GM21576 (cell line): ENCODE measurements around the gene GRPEL1.

Source experiments
- ATAC-seq: cut with Tn5 transposase; IDR thresholded peaks from one replicate; pipeline ENCODE4 v1.9.1; 2021; ENCODE audit warnings: mild to moderate bottlenecking, moderate library complexity; ENCODE audit not compliant: unreplicated experiment

Gene GRPEL1

DNA sequence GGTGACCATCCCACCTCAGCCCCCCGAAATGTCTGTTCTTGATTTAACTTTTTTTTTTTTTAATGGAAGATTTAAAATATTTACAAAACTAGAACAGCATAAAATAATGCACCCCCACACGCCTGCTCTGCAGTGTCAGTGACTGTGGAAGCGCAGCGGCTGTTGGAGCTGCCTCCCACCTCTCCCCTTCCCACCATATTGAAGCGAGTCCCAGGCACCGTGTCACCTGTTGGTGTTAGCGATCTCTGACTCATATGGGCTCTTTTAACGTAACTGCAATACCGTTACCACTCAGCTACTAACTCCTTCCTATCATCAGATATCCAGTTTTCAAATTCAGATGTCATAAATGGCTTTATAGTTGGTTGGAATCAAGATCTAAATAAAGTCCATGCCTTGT lies 41.8 kb downstream of the GRPEL1 start:
- ATAC-seq = no peak

DNA sequence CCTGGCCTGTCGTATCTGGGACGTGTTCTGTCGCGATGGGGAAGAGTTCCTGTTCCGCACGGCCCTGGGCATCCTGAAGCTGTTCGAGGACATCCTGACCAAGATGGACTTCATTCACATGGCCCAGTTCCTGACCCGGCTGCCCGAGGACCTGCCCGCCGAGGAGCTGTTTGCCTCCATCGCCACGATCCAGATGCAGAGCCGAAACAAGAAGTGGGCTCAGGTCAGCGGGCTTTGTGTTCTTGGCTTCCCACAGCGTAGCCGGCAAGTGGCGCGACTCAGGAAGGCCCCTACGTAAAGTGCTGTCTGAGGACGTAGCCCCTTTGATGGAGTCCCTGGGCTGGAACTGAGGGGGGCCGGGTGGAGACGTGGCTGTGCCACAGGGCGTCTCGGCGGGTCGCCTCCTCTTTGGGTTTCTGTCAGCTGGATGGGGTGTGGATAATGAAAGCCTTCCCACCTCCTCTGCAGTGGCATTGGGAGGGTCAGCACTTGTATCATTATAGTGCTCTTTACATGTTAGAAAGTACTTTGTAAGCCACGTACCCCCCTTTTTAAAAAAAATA lies 42.7 kb downstream of the GRPEL1 start:
- ATAC-seq = no peak

DNA sequence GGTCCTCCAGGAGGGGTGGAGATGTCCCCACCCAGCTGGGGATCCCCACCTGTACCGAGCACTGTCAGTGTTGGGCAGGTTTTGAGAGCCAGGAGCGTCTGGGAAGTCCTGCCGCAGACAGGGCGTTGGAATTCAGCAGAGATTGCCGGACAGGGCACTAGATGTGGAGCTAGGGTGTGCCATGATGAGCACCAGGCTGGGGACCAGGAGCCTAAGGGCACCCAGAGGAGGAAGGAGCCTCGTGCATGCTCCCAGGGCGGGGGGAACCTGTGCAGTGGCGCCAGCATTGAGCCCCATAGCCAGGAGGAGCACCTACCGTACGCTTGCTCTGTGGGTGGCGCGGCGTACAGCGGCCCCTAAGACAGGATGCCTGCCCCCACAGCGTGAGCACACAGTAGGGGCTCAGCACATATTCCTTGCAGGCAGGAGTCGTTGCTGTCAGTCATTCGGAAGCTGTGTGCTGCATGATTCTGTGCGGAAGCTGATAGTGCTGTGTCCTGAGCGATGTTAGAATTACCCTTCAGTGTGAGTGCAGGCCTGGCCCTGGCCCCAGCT lies 43.5 kb downstream of the GRPEL1 start:
- no peak for ATAC-seq

DNA sequence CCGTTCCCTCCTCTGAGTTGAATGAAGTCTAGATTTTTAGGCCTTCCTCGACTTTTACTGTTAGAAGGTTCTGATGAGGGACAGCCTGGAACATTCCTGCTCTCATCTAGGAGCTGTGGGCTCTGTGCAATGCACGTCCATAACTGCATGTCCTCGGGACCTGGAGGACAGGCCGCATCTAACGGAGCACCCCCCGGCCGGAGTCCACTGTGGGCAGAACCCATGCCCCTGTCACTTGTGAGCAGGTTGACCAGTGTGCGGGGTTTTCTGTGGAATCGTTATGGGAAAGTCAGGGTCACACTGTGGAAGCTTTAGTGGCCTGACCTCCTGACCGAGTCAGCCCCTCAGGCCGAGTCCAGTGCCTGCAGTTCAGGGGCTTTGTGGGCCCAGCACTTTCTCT lies 44.0 kb downstream of the GRPEL1 start:
- ATAC-seq = no peak

DNA sequence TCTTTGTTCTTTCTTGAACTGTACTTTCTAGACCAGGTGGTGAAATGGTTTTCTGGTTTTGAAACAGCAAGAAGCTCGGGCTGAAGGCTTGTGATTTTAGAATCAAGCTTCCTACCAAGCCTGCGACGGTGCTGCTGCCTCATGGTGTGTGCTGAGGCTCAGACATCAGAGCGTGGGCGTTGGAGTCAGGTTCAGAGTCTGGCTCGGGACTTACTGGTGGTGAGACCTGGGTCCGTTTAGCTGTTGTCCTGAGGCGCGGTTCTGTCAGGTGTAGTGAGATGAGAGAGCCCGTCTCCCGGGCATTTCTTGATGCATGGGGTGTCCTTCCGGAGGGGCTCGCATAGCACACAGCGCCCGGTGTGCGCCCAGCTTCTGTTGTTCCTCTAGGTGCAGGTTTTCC lies 44.4 kb downstream of the GRPEL1 start:
- ATAC-seq = no peak

DNA sequence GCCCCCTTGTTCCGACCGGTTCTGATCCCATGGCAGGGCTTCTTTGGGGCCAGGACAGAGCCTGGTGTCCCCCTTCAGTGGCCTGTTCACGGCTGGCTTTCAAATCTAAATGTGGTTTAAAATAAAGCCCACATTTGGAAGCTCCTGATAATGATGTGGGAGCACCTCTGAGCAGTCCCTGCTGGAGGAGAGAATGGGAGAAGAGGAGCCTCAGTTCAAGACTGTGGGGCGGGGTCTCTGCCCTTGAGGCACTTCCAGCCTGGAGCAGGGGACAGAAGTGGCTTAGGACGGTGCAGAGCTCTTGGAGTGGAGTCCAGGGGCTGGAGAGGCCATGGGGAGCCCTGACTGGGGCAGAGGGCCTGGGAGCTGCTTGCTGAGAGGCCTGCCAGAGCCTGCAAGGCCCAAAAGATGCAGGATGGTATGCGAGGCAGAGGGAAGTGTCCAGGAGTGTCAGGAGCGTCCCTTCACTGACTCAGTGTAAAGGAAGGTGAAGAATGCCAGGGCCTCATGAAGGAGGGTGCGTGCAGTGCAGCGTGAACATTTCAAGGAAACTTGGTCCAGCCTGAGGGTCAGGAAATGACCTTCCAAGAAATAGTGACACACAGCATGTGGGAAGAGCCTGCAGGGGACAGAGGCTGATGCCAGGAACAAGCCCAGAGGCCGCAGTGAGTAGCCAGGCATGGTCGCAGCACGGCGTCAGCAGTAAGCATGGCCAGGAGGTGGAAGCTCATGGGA lies 45.8 kb downstream of the GRPEL1 start:
- ATAC-seq = no peak

DNA sequence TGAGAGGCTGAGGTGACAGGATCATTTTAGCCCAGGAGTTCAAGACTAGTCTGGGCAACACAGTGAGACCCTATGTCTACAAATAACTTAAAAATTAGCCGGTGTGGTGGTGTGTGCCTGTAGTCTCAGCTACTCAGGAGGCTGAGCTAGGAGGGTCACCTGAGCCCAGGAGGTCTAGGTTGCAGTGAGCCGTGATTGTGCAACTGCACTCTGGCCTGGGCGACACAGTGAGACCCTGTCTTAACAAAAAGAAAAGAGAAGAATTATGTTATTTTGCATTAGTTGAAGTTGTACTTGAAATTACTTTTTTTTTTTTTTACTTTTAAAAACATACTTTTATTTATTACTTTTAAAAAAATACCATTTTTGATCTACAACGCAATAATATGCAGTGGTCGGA lies 46.5 kb downstream of the GRPEL1 start:
- no peak for ATAC-seq

DNA sequence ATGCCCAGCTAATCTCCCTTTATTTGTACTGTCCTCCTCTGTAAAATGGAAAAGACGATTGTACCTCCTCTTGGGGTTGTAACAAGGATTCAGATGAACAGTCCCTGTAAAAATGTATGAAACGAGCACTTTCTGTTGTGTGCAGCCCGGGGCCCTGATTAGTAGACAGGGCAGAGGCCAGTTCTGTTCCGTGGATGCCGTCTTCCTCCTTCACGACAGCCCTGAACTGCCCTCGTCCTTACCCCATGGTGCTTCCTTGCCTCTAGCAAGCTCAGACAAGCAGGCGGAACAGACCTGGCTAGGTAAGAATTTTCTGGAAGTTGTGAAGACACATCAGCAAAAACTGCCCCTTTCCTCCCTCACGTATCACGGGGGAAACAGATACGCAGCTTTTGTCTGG lies 47.0 kb downstream of the GRPEL1 start:
- ATAC-seq = no peak

DNA sequence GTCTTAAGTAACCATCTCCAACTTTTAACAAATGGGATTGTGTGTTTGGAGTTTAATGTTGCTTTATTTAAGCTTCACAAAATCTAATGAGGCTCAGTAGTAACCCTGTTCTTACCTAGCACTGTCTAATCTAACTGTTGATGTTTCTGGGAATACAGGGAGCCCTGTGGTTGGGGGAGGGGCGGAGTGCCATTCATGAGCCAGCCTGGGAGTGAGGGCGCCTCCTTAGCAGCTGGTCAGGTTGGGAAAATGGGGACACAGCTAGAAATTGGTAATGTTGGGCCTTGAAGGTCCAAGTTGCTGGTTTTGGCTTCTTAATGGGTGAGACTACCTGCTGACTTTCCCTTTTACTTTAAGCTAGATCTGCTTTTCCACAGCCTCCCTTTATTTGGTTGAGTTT lies 47.6 kb downstream of the GRPEL1 start:
- ATAC-seq = no peak

DNA sequence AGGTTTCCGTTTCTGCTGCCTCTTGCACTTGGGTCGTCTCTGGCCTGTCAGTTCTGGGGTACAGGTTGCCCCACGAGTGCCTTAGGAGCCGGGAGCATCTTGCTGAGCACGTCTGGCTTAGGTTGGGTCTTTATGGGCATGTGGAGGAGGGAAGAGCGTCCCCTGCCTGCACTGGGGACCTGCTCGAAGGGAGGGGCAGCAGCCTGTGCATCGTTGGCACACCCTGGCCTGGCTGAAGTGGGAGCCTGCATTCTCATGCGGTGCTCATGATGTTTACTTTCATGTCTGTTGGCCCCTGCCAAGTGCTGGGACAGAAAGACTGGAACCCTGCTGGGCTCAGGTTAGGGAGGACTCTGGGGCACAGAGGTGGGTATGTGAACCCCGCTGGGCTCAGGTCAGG lies 48.5 kb downstream of the GRPEL1 start:
- ATAC-seq = no peak

DNA sequence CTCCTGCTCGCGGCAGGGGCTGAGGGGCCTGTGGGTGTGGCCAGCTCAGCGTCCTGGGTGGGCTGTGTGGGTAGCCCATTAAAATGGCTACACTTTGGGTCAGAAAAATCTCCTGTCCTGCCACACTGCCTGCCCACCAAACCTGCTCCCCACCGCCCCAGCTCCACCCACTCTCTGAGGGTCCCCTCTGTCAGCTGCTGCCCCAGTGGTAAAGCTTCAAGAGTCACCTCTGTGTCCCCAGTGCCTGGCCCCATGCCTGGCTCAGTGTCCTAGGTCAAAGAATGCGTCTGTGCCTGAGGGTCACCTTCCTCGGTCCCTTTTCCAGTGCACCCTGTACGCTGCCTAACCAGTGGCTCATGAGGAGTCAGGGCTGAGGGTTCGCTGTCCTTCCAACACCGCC lies 49.6 kb downstream of the GRPEL1 start:
- no peak for ATAC-seq

DNA sequence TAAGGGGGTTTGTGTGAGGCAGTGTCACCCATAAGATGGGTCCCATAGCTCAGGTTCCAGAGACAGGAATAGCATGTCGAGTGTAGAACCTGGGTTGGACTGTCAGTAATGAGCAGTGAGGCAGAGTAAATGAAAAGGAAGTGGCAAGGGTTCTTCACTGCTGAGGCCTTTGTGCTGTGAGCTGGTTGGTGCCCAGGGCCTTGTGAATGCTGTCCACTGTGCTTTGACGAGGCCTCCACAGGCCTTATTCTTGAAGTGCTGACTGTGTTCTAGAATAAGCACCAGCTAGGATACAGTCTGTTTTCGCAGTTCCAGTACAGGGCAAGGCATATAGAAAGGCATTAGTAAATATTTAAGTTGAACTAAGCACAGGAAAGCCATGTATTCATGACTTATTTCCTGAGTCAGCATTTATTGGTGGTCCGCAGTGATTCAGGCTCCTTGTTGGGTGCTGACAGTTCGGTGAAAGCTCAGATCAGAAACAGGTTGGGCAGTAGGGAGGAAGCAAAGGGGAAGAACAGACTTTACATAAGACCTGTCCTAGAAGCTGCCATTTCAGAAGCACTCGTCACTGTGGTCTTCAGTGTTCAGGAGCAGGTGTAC lies 50.3 kb downstream of the GRPEL1 start:
- no peak for ATAC-seq

DNA sequence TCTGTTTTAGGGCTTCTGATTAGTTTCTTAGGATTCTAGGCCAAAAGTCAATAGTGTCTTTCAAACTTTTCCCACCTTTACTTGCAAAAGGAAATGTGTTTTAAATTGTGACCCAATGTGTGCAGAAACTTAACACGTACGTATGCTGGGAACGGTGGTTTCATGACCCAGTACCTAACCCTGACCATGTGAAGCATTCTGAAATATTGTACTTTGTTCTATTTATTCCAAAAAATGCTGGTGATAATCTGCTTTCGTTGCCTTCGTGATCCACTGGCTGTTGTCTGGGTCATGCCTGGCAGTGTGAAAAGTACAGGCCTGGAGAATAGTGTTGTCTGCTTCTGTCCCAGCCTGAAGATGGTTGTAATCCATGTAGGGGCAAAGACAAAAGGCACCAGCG lies 51.4 kb downstream of the GRPEL1 start:
- no peak for ATAC-seq

DNA sequence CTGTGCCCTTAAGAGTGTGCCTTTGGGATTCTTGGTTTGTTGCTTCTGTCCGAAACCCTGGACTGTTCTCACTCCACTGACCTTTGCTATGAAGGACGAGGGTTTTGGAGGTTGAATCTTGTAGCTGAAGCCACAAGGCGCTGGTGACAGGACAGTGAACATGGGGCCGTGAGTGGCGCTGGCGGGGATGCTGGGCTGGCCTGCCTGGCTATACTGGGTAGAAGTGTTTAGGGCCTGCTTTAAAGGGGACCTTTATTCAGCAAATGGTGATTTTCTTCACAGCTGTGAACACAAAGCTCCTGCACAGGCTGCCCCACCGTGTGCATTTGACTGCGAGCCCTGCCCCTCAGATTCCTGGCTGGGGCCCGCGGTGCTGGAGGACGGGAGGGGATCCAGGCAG lies 51.8 kb downstream of the GRPEL1 start:
- no peak for ATAC-seq

DNA sequence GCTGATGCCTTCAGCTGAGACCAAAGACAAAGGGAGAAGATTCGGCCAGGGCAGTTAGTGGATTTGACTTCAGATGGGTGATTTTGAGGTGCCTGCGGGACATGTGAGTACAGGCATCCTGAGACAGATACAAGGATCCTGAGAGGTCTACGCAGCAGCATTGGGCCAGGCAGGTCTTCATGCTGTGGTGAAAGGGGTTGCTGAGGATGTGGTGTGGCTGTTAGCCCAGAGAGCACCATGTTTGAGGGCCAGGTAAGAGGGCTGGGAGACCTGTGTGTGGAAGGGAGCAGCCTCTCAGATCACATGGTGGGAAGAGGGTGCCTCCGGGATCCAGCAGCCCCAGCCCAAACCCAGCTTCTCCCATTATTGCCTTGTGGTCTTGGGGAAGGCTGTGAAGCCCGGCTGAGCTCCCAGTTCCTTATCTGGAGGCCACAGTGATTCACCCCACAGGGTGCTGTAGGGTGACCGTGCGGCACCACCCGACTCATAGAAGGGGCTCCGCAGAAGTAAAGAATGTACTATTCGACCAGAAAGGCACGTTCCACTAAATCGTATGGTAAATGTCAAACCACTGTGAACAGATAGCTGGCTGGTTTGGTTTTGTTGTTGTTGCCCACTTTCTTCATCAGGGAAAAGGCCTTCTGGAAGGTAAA lies 52.4 kb downstream of the GRPEL1 start:
- no peak for ATAC-seq

DNA sequence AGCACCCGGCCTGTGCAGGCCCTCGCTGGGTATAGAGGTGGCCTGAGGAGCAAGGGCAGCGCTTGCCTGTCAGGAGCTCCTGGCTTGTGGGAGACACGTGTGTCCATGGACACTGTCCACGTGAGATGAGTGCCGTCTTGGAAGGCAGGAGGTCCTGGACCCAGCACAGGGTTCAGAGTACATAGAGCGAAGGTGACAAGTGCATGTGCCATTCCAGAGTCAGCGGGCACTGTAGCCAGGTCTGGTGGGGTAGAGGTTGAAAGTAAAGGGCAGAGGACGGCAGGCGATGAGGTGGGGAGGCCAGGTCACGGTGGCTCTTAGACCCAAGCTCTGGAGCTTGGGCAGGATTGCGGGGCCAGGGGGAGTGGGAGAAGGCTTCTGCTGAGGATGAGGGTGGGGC lies 53.0 kb downstream of the GRPEL1 start:
- no peak for ATAC-seq

DNA sequence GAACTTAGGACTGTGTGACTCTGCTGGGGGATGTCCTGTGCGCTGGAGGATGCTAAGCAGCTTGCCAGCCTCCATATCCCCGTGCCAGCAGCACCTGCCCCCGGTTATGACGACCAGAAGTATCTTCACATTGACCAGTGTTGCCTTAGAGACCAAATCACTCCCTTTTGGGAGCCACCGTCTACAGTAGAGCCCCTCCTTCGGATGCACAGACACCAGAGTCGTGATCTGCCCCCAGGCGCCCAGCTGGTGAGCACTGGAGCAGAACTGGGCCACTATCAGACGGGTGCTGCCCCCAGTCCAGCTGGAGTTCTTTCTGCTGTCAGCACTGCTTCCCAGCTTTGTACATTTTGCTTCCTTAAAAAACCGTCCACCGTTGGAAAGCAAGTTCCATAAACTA lies 54.7 kb downstream of the GRPEL1 start:
- ATAC-seq = no peak

DNA sequence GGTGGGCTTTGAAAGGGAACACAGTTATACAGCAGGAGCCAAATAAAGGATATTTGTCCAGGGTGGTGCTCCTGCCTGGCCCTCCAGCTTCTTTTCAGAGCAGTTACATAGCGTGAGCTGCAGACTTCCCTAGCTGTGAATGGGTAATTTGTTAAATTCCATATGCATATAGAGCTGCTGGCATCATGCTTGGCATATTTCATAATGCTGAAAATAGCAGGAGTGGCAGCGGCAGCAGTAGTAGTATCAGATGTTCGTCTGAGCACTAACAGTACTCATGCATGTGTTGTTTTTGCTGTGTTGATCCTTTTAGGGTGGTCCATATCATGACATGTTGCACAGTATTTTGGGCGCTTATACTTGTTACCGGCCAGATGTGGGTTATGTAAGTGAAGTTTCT lies 58.3 kb downstream of the GRPEL1 start:
- no peak for ATAC-seq
